Kidney tubule cell (primary cell): ENCODE data around the gene CHST9.

Experiments used
- DNase-seq: peaks from one replicate; pipeline ENCODE4 v3.0.0-alpha.2; 2018; ENCODE audit warnings: low spot score

The CHST9 gene

DNA sequence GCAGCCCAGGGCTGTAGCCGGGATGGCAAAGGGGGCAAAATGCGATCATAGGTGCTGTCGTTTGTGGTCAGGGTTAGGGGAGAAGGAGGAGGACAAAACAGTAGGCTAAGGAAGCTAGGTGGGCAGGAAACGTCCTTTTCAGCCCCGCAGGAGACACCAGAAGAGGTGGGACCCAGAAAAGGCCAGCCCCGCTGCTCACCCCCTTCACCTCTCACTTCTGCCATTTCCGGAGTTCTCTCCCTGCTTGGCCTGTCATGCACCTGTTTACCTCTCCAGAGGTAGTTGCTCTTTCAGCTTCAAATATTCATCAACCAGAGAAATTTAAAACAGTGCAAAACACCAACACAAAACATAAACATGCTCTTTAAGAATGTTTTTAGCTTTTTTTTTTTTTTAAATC lies 320.4 kb downstream of the CHST9 start:
- no peak for DNase-seq

DNA sequence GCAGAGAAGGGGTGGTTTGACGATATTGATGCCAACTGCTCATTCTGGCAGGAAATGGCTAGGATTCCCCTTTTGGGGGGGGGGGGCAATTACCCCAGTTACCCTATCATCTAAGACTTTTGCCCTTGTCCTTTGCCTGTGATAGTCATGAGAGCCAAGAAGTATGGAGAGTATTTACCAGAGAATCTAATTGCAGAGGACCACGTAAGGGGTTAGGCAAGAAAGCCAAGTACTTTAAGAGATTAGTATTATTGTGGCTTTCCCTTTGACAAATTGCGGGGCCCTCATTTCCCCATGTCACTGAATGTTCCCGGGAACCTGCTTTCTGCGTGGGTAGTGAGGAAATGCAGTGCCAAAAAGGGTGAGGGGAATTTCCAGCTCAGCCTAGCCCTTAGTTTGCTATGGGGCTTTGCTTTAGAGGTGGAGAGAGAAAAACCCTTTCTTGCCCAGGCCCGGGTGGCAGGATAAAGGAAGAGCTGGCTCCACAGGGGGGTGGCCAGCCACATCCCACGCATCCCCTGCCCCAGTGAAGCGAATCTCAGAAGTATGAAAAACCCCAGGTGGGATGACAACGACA lies 321.1 kb downstream of the CHST9 start:
- DNase-seq = no peak

DNA sequence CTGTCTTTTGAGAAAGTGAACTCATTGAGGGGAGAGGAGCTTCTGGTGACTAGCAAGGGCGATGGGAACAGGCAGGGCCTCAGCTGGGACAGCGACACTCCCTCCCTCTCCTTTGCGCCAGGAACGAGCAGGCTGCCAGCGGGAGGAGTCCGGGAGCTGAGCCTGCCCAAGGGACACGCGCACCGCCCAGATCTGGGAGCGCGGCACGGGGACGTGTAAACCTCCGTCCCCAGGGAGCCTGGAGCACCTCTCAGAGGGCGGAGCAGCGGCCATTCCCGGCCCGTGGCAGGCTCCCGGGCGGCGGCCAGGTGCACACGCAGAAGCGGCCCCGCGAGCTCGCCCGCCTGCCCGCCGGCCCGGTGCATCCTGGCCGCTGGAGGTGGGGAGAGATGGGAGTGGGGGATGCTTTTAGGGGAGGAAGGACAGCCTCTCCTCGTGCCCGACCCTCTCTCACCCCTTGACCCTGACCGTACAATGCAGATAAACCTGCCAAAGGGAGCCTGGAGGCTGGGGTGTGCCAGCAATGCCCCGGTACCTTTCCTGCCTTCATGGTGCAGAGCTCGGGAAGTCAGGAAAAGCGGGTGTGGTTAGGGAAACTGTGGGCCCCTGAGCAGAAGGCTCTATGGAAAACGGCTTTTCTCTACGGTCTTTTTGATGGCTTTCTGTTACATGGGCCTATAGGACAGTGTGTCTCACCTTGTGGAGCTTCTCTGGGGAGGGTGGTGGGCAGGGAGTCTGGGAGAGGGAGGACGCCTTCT lies 321.8 kb downstream of the CHST9 start:
- DNase-seq = peak; percentile 69

DNA sequence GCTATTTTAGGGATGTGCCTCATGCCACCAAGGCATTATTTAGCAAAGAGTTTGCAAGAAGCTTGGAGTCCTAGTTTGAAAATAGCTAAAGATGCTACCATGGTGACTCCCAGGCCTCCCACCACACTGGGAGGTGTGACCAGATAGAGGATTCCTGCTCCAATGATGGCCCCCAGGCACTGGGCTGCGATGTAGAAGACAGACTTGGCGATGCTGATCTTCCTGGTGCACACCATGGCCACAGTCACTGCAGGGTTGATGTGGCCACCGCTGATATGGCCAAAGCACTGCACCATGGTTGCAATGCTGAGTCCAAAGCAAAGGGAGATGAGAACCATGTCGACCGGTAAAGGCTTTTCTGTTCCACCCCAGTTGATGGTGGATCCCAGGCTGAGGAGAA lies 323.0 kb downstream of the CHST9 start:
- DNase-seq = no peak
